Glutamatergic neuron (in vitro differentiated cells): ENCODE data around the gene LIF. TPM values are rescaled to one million over a fixed set of nuclear protein-coding genes. Genes with fewer than 3 reads are reported as not detected.

Experiments used
- DNase-seq: peaks from one replicate; pipeline ENCODE4 v3.0.0; 2022
- H3K27ac Mint-ChIP-seq: one replicate; pipeline ENCODE4 v1.8.0; 2020; ENCODE audit warnings: mild to moderate bottlenecking, mixed read lengths, inconsistent platforms; ENCODE audit not compliant: unreplicated experiment
- H3K27me3 Mint-ChIP-seq: one replicate; pipeline ENCODE4 v1.8.0; 2020; ENCODE audit warnings: mild to moderate bottlenecking, moderate library complexity, mixed read lengths, inconsistent platforms; ENCODE audit not compliant: unreplicated experiment
- H3K36me3 Mint-ChIP-seq: one replicate; pipeline ENCODE4 v1.8.0; 2020; ENCODE audit warnings: mild to moderate bottlenecking, mixed read lengths, inconsistent platforms; ENCODE audit not compliant: unreplicated experiment
- H3K4me1 Mint-ChIP-seq: one replicate; pipeline ENCODE4 v1.8.0; 2020; ENCODE audit warnings: mild to moderate bottlenecking, low read depth, mixed read lengths, inconsistent platforms; ENCODE audit not compliant: unreplicated experiment
- H3K4me3 Mint-ChIP-seq: one replicate; pipeline ENCODE4 v1.8.0; 2020; ENCODE audit warnings: mild to moderate bottlenecking, mixed read lengths, inconsistent platforms; ENCODE audit not compliant: unreplicated experiment
- H3K9me3 Mint-ChIP-seq: one replicate; pipeline ENCODE4 v1.8.0; 2020; ENCODE audit warnings: mild to moderate bottlenecking, moderate library complexity, mixed read lengths, inconsistent platforms; ENCODE audit not compliant: unreplicated experiment
- CTCF ChIP-seq: fragments of 200-600 bp; sonication (generic); IDR thresholded peaks from one replicate; pipeline ENCODE4 v1.5.0; 2021; ENCODE audit not compliant: partially characterized antibody, unreplicated experiment
- total RNA-seq: library from RNA; stranded (reverse); fragmentation: NEBNext Ultra II Directional; extraction: Animal tissue kit (Norgen Biotek cat#: 25700); gene quantifications from one replicate; pipeline ENCODE4 v1.2.1, GENCODE V29; 2021; ENCODE audit not compliant: unreplicated experiment

The LIF gene
- total RNA-seq, 1 donor from 2014 or later = 0.29 TPM

- Mint-ChIP-seq H3K4me1 (peaks cover 4% of the 10 kb centered on the region), H3K9me3 (peaks cover 4% of the 10 kb centered on the region), H3K36me3 (no peaks in the 10 kb centered on the region), H3K4me3 (no peak overlapping the region), H3K27ac (no peak overlapping the region), H3K27me3 (peaks cover 5% of the 10 kb centered on the region)
- TF ChIP-seq CTCF = no peak
- no peak for DNase-seq
These were observed 4.2 kb upstream of the LIF start for GRCh38 chr22:30250661-30251267.

- no peak for DNase-seq
- Mint-ChIP-seq H3K4me1 (peaks cover 4% of the 10 kb centered on the region), H3K9me3 (peaks cover 4% of the 10 kb centered on the region), H3K27me3 (peaks cover 8% of the 10 kb centered on the region), H3K36me3 (no peaks in the 10 kb centered on the region), H3K27ac (no peak overlapping the region), H3K4me3 (no peak overlapping the region)
- no peak for TF ChIP-seq CTCF
These were observed 3.5 kb upstream of the LIF start for GRCh38 chr22:30250039-30250565.

GRCh38 chr22:30249049-30250038 lies 2.8 kb upstream of the LIF start:
- DNase-seq = no peak
- Mint-ChIP-seq H3K4me1 (peaks cover 4% of the 10 kb centered on the region), H3K4me3 (no peak overlapping the region)

GRCh38 chr22:30248484-30248883 lies 1.9 kb upstream of the LIF start:
- peaks cover 4% of the 10 kb centered on the region for H3K9me3 Mint-ChIP-seq
- H3K27ac Mint-ChIP-seq = no peak overlapping the region
- peaks cover 8% of the 10 kb centered on the region for H3K27me3 Mint-ChIP-seq
- H3K36me3 Mint-ChIP-seq = no peaks in the 10 kb centered on the region
- H3K4me1 Mint-ChIP-seq = peaks cover 4% of the 10 kb centered on the region
- no peak for TF ChIP-seq CTCF
- H3K4me3 Mint-ChIP-seq = no peak overlapping the region
- no peak for DNase-seq

More at GRCh38 chr22:30249049-30250038, 2.8 kb upstream of the LIF start:
- Mint-ChIP-seq H3K9me3 (peaks cover 4% of the 10 kb centered on the region), H3K27ac (no peak overlapping the region), H3K27me3 (peaks cover 8% of the 10 kb centered on the region), H3K36me3 (no peaks in the 10 kb centered on the region)
- TF ChIP-seq CTCF = no peak
